Glutamatergic neuron (in vitro differentiated cells): Measurements from ENCODE around the gene HBZ. TPM values are rescaled to one million over a fixed set of nuclear protein-coding genes. Genes with fewer than 3 reads are reported as not detected.
"Not testable (repeated sequence)": the region's sequence is repeated elsewhere in the genome, so short reads cannot be mapped to it uniquely, and the experiment has no call there.

Experiments
- DNase-seq: peaks from one replicate; pipeline ENCODE4 v3.0.0; 2022
- H3K27ac Mint-ChIP-seq: one replicate; pipeline ENCODE4 v1.8.0; 2020; ENCODE audit warnings: mild to moderate bottlenecking, mixed read lengths, inconsistent platforms; ENCODE audit not compliant: unreplicated experiment
- H3K27me3 Mint-ChIP-seq: one replicate; pipeline ENCODE4 v1.8.0; 2020; ENCODE audit warnings: mild to moderate bottlenecking, moderate library complexity, mixed read lengths, inconsistent platforms; ENCODE audit not compliant: unreplicated experiment
- H3K36me3 Mint-ChIP-seq: one replicate; pipeline ENCODE4 v1.8.0; 2020; ENCODE audit warnings: mild to moderate bottlenecking, mixed read lengths, inconsistent platforms; ENCODE audit not compliant: unreplicated experiment
- H3K4me1 Mint-ChIP-seq: one replicate; pipeline ENCODE4 v1.8.0; 2020; ENCODE audit warnings: mild to moderate bottlenecking, low read depth, mixed read lengths, inconsistent platforms; ENCODE audit not compliant: unreplicated experiment
- H3K4me3 Mint-ChIP-seq: one replicate; pipeline ENCODE4 v1.8.0; 2020; ENCODE audit warnings: mild to moderate bottlenecking, mixed read lengths, inconsistent platforms; ENCODE audit not compliant: unreplicated experiment
- H3K9me3 Mint-ChIP-seq: one replicate; pipeline ENCODE4 v1.8.0; 2020; ENCODE audit warnings: mild to moderate bottlenecking, moderate library complexity, mixed read lengths, inconsistent platforms; ENCODE audit not compliant: unreplicated experiment
- CTCF ChIP-seq: fragments of 200-600 bp; sonication (generic); IDR thresholded peaks from one replicate; pipeline ENCODE4 v1.5.0; 2021; ENCODE audit not compliant: partially characterized antibody, unreplicated experiment
- total RNA-seq: library from RNA; stranded (reverse); fragmentation: NEBNext Ultra II Directional; extraction: Animal tissue kit (Norgen Biotek cat#: 25700); gene quantifications from one replicate; pipeline ENCODE4 v1.2.1, GENCODE V29; 2021; ENCODE audit not compliant: unreplicated experiment

Gene HBZ
- total RNA-seq, 1 donor from 2014 or later: not detected

GRCh38 chr16:144797-145252, 7.6 kb upstream of the HBZ start:
- Mint-ChIP-seq H3K4me3 (no peak overlapping the region), H3K27me3 (peaks cover 4% of the 10 kb centered on the region), H3K36me3 (no peaks in the 10 kb centered on the region), H3K4me1 (no peaks in the 10 kb centered on the region), H3K9me3 (no peaks in the 10 kb centered on the region), H3K27ac (no peak overlapping the region)
- no peak for DNase-seq
- TF ChIP-seq CTCF: no peak

- Mint-ChIP-seq H3K4me1 (no peaks in the 10 kb centered on the region), H3K36me3 (no peaks in the 10 kb centered on the region), H3K9me3 (no peaks in the 10 kb centered on the region), H3K27me3 (peaks cover 4% of the 10 kb centered on the region), H3K27ac (no peak overlapping the region), H3K4me3 (no peak overlapping the region)
- no peak for TF ChIP-seq CTCF
- DNase-seq: no peak
Measured at GRCh38 chr16:146646-147045, 5.8 kb upstream of the HBZ start.

- Mint-ChIP-seq H3K9me3 (no peaks in the 10 kb centered on the region), H3K4me3 (no peak overlapping the region), H3K27ac (no peak overlapping the region), H3K27me3 (peaks cover 2% of the 10 kb centered on the region), H3K36me3 (no peaks in the 10 kb centered on the region), H3K4me1 (no peaks in the 10 kb centered on the region)
- no peak for TF ChIP-seq CTCF
- no peak for DNase-seq
Measured at GRCh38 chr16:149024-149660, 3.3 kb upstream of the HBZ start.

- H3K36me3 Mint-ChIP-seq, DNase-seq, H3K9me3 Mint-ChIP-seq, H3K4me1 Mint-ChIP-seq, H3K27me3 Mint-ChIP-seq, H3K27ac Mint-ChIP-seq, H3K4me3 Mint-ChIP-seq: not testable (repeated sequence)
Measured at GRCh38 chr16:153129-153521, 681 bp downstream of the HBZ start.

- not testable (repeated sequence) for H3K27me3 Mint-ChIP-seq
Measured at GRCh38 chr16:153550-154216, 1.2 kb downstream of the HBZ start.

More at GRCh38 chr16:153550-154216, 1.2 kb downstream of the HBZ start:
- not testable (repeated sequence) for H3K36me3 Mint-ChIP-seq, H3K27ac Mint-ChIP-seq, DNase-seq, H3K4me3 Mint-ChIP-seq, H3K4me1 Mint-ChIP-seq, H3K9me3 Mint-ChIP-seq
